GM12878 (cell line): Measurements from ENCODE around the gene NUMB. TPM values are rescaled to one million over a fixed set of nuclear protein-coding genes. Genes with fewer than 3 reads are reported as not detected.

Experiments used
- ASH2L ChIP-seq: fragments of 300-600, 200-600 bp; sonication (generic); IDR thresholded peaks from 2 replicates; pipeline ENCODE4 v1.6.1; 2017; ENCODE audit warnings: low read depth, mild to moderate bottlenecking, borderline replicate concordance
- CBX5 ChIP-seq: sonication (generic); IDR thresholded peaks from 2 replicates; pipeline ENCODE4 v1.6.1; 2016; ENCODE audit warnings: low read depth, moderate library complexity, mild to moderate bottlenecking, inconsistent platforms
- CEBPB ChIP-seq, 2 experiments: fragments of 150-350 bp in 1 of 2; IDR thresholded peaks; 2 replicates each; pipeline ENCODE4 v1.6.1; 2012 to 2014; ENCODE audit warnings: low read depth in 2 of 2, low read length in 2 of 2, borderline replicate concordance in 1 of 2, inconsistent platforms in 1 of 2
- CEBPZ ChIP-seq: fragments of 150-350 bp; IDR thresholded peaks from 2 replicates; pipeline ENCODE4 v1.6.1; 2016; ENCODE audit warnings: low read depth, low read length
- DPF2 ChIP-seq: fragments of 450-650 bp; IDR thresholded peaks from 2 replicates; pipeline ENCODE4 v1.6.1; 2017; ENCODE audit warnings: mild to moderate bottlenecking
- EGR1 ChIP-seq, 2 experiments: IDR thresholded peaks; 1 replicate in 1 of 2; 2 replicates in 1 of 2; pipeline ENCODE4 v1.6.1; 2011 to 2012; ENCODE audit warnings: low read depth in 2 of 2, low read length in 2 of 2, borderline replicate concordance in 1 of 2, mild to moderate bottlenecking in 1 of 2, moderate library complexity in 1 of 2
- EP300 ChIP-seq, 2 experiments: fragments of 150-350 bp in 1 of 2; IDR thresholded peaks; 2 replicates each; pipeline ENCODE4 v1.6.1; 2011 to 2012; ENCODE audit warnings: low read depth in 2 of 2, low read length in 2 of 2, borderline replicate concordance in 1 of 2, improper control_type of control experiment in 1 of 2, inconsistent platforms in 1 of 2; ENCODE audit not compliant: control insufficient read depth in 1 of 2
- HCFC1 ChIP-seq: fragments of 150-350 bp; IDR thresholded peaks from 2 replicates; pipeline ENCODE4 v1.6.1; 2014; ENCODE audit warnings: low read length
- MEF2B ChIP-seq: fragments of 450-650 bp; IDR thresholded peaks from 2 replicates; pipeline ENCODE4 v1.6.1; 2018; ENCODE audit warnings: mild to moderate bottlenecking, moderate library complexity; ENCODE audit not compliant: partially characterized antibody, poor library complexity, severe bottlenecking
- NBN ChIP-seq: fragments of 450-650 bp; IDR thresholded peaks from 2 replicates; pipeline ENCODE4 v1.6.1; 2016
- NFIC ChIP-seq: IDR thresholded peaks from 2 replicates; pipeline ENCODE4 v1.6.1; 2012; ENCODE audit warnings: low read depth, mild to moderate bottlenecking, inconsistent platforms, low read length, moderate library complexity
- NRF1 ChIP-seq: conservative IDR thresholded peaks from 2 replicates; pipeline ENCODE4 v1.6.1; 2011; ENCODE audit warnings: mild to moderate bottlenecking, low read depth, low read length, improper control_type of control experiment
- POLR2AphosphoS2 ChIP-seq: IDR thresholded peaks from 2 replicates; pipeline ENCODE4 v1.6.1; 2011; ENCODE audit warnings: low read depth, mild to moderate bottlenecking, low read length, improper control_type of control experiment, moderate library complexity
- RFX5 ChIP-seq: IDR thresholded peaks from 2 replicates; pipeline ENCODE4 v1.6.1; 2011; ENCODE audit warnings: low read depth, low read length, improper control_type of control experiment
- SIX5 ChIP-seq: IDR thresholded peaks from 2 replicates; pipeline ENCODE4 v1.6.1; 2011; ENCODE audit warnings: mild to moderate bottlenecking, low read depth, low read length, moderate library complexity; ENCODE audit not compliant: severe bottlenecking
- SMAD5 ChIP-seq: IDR thresholded peaks from 2 replicates; pipeline ENCODE4 v1.6.1; 2016; ENCODE audit warnings: antibody characterized with exemption, low read depth
- TCF7 ChIP-seq: IDR thresholded peaks from 2 replicates; pipeline ENCODE4 v1.6.1; 2014; ENCODE audit warnings: antibody characterized with exemption, borderline replicate concordance
- YY1 ChIP-seq: IDR thresholded peaks from 2 replicates; pipeline ENCODE4 v1.6.1; 2011; ENCODE audit warnings: low read depth, mild to moderate bottlenecking, low read length
- ZBTB33 ChIP-seq: fragments of 450-650 bp; IDR thresholded peaks from 2 replicates; pipeline ENCODE4 v1.6.1; 2017; ENCODE audit warnings: mild to moderate bottlenecking
- ZNF384 ChIP-seq: IDR thresholded peaks from 2 replicates; pipeline ENCODE4 v1.6.1; 2012; ENCODE audit warnings: low read depth, mild to moderate bottlenecking, low read length, improper control_type of control experiment, borderline replicate concordance
- polyA plus RNA-seq, 11 experiments: library from polyadenylated mRNA; depleted of rRNA in 4 of 11; unstranded in 6 of 11; stranded (reverse) in 5 of 11; fragments of >200 nt; fragmentation: Nextera tagmentation in 4 of 11; fragmentation: Illumina TruSeq in 1 of 11; extraction: Ambion mirVana in 4 of 11; extraction: Trizol in 1 of 11; gene quantifications; 1 replicate in 1 of 11; 2 replicates in 10 of 11; pipeline versions ENCODE4 v1.2.1 to v1.2.3, GENCODE V29; 2011 to 2016; ENCODE audit warnings: inconsistent platforms in 2 of 11, missing spikeins in 2 of 11, low read depth in 1 of 11
- total RNA-seq, 4 experiments: library from RNA; depleted of rRNA in 3 of 4; stranded (reverse); fragments of >200 nt in 3 of 4; fragmentation: Illumina TruSeq in 1 of 4; extraction: Trizol in 1 of 4; gene quantifications; 2 replicates each; pipeline versions ENCODE4 v1.2.1 to v1.2.3, GENCODE V29; 2013 to 2021
- TF ChIP-seq, protein P1 (sequence below), 3 experiments: IDR thresholded peaks in 2 of 3; conservative IDR thresholded peaks in 1 of 3; 2 replicates each; pipeline ENCODE4 v1.5.1; 2011; ENCODE audit warnings: low read depth in 3 of 3, low read length in 3 of 3, mild to moderate bottlenecking in 3 of 3, control low read depth in 2 of 3, moderate library complexity in 2 of 3, inconsistent platforms in 1 of 3, mixed read lengths in 1 of 3; ENCODE audit not compliant: control insufficient read depth in 2 of 3, insufficient read depth in 1 of 3; ENCODE audit errors: extremely low read depth in 1 of 3

The NUMB gene
- total and polyA plus RNA-seq, 10 of the 15 experiments (the other 5 are each of a cell fraction or from before 2014, with no cell fraction given), result 22.0 to 147 (median 48.9) TPM

DNA sequence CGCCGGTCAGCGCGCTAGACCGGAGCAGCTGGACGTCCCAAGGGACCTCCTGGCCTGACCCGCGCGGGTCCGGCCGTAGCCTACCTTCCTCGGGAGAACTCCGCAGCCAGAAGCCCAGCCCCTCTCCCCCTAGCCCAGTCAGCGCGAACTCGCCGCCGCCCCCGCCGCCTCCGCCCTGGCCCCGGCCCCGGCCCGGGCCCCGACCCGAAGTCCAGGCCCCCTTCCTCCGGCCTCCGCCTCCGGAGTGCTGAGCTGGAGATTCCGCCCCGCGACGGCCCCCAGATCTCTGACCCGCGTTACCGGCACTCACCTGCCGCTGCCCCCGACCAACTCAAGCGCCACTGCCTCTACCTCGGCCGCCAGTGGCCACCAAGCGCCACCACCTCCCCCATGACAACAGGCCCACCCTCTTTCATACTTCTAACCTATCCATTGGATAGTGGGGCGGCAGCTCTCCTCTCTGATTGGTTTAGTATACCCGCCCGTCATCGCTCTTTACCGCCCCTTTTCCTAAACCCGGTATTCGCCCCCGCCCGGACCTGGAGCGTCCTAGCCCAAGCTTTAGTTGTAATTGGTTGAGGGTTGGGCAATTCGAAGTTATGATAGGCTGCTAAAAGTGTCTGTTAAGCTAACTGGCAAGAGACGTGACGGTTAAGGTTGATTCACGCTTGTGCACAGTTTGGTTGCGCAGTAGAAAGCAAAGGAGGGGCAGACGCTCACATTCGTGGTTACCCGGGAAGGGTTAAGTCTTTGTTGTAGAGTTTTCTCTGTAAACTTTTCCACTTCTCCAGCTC, at the start of gene NUMB (continued):
- 0 out of 2 replicates have a peak, but pooled peaks have one; percentile 14 for TF ChIP-seq SMAD5
- TF ChIP-seq HCFC1, result no peak
- TF ChIP-seq ZBTB33, result no peak; the same call in 1 of the 2 replicates
- TF ChIP-seq YY1, result no peak
- no peak for TF ChIP-seq NFIC
- peak; percentile 54; the same call in 1 of the 2 replicates for TF ChIP-seq NBN
- no peak for TF ChIP-seq EP300 (IDR thresholded peaks at IDR 0.05; ENCODE audit: borderline replicate concordance in 1 of 2, control insufficient read depth in 1 of 2, low read depth in 2 of 2, low read length in 2 of 2)
- no peak for TF ChIP-seq TCF7
- no peak for TF ChIP-seq CBX5
- TF ChIP-seq CEBPZ, result peak; percentile 91
- TF ChIP-seq NRF1, result peak; percentile 40
- TF ChIP-seq, protein P1, sequence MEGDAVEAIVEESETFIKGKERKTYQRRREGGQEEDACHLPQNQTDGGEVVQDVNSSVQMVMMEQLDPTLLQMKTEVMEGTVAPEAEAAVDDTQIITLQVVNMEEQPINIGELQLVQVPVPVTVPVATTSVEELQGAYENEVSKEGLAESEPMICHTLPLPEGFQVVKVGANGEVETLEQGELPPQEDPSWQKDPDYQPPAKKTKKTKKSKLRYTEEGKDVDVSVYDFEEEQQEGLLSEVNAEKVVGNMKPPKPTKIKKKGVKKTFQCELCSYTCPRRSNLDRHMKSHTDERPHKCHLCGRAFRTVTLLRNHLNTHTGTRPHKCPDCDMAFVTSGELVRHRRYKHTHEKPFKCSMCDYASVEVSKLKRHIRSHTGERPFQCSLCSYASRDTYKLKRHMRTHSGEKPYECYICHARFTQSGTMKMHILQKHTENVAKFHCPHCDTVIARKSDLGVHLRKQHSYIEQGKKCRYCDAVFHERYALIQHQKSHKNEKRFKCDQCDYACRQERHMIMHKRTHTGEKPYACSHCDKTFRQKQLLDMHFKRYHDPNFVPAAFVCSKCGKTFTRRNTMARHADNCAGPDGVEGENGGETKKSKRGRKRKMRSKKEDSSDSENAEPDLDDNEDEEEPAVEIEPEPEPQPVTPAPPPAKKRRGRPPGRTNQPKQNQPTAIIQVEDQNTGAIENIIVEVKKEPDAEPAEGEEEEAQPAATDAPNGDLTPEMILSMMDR (IDR thresholded peaks at IDR 0.05 in 2 of 3, conservative IDR thresholded peaks at IDR 0.05 in 1 of 3; ENCODE audit: control insufficient read depth in 2 of 3, extremely low read depth in 1 of 3, insufficient read depth in 1 of 3, low read depth in 3 of 3, low read length in 3 of 3), result 0 out of 6 replicates have a peak, but pooled peaks of 1 of the 3 experiments have one; percentile 7
- peak; percentile 45; the same call in 1 of the 2 replicates for TF ChIP-seq RFX5
- peak in 1 of 2 experiments; percentile 54; a peak in 2 of 4 replicates for TF ChIP-seq CEBPB (IDR thresholded peaks at IDR 0.05; ENCODE audit: borderline replicate concordance in 1 of 2, low read depth in 2 of 2, low read length in 2 of 2)
- TF ChIP-seq DPF2, result peak; percentile 100
- TF ChIP-seq POLR2AphosphoS2, result 0 out of 2 replicates have a peak, but pooled peaks have one; percentile 41
- TF ChIP-seq ZNF384, result no peak
- TF ChIP-seq SIX5, result no peak
- TF ChIP-seq EGR1 (IDR thresholded peaks at IDR 0.05; ENCODE audit: borderline replicate concordance in 1 of 2, low read depth in 2 of 2, low read length in 2 of 2), result peak in 1 of 2 experiments; percentile 92; a peak in 2 of 3 replicates
- peak; percentile 89 for TF ChIP-seq MEF2B
- peak; percentile 60; the same call in 1 of the 2 replicates for TF ChIP-seq ASH2L
